WTC11 (cell line): ENCODE data around the gene CUL1. TPM values are rescaled to one million over a fixed set of nuclear protein-coding genes. Genes with fewer than 3 reads are reported as not detected.

Source experiments
- ATAC-seq: fragments of 200-7000 bp; cut with Tn5 transposase; 2 replicates; pipeline ENCODE4 v1.10.0; 2021; ENCODE audit warnings: mild to moderate bottlenecking, moderate library complexity
- CTCF ChIA-PET: fragments of 300-600 bp; sonication (Branson Sonifier 250); formaldehyde crosslinking; loops from one replicate; lab custom pipeline; 2021; ENCODE audit warnings: antibody characterized with exemption; lab: Charles Lee
- POLR2A ChIA-PET: fragments of 350-600 bp; sonication (Branson Sonifier 250); formaldehyde crosslinking; loops from one replicate; lab custom pipeline; 2021; ENCODE audit warnings: antibody characterized with exemption; lab: Charles Lee
- DNase-seq: peaks from one replicate; pipeline ENCODE4 v3.0.0; 2021; ENCODE audit warnings: low spot score
- H3K27ac Mint-ChIP-seq: 2 replicates; pipeline ENCODE4 v1.8.0; 2021; ENCODE audit warnings: mixed read lengths
- H3K27me3 Mint-ChIP-seq: 2 replicates; pipeline ENCODE4 v1.8.0; 2021; ENCODE audit warnings: low read depth, mild to moderate bottlenecking, moderate library complexity, mixed read lengths
- H3K36me3 Mint-ChIP-seq: 2 replicates; pipeline ENCODE4 v1.8.0; 2021; ENCODE audit warnings: mixed read lengths
- H3K4me1 Mint-ChIP-seq: 2 replicates; pipeline ENCODE4 v1.8.0; 2022; ENCODE audit warnings: mixed read lengths
- H3K4me3 Mint-ChIP-seq: 2 replicates; pipeline ENCODE4 v1.8.0; 2021; ENCODE audit warnings: mild to moderate bottlenecking, moderate library complexity, mixed read lengths
- H3K9me3 Mint-ChIP-seq: 2 replicates; pipeline ENCODE4 v1.8.0; 2021; ENCODE audit warnings: mixed read lengths
- ATF1 ChIP-seq: sonication (generic); formaldehyde crosslinking; IDR thresholded peaks from 2 replicates; pipeline ENCODE4 v1.8.1; 2023; ENCODE audit warnings: mild to moderate bottlenecking, moderate library complexity, missing genetic modification reagents
- CREB1 ChIP-seq: sonication (generic); formaldehyde crosslinking; IDR thresholded peaks from 2 replicates; pipeline ENCODE4 v1.8.0; 2023; ENCODE audit warnings: mild to moderate bottlenecking, missing genetic modification reagents
- EMX1 ChIP-seq: fragments of 250-450 bp; sonication (Bioruptor Pico); IDR thresholded peaks from 2 replicates; pipeline ENCODE4 v1.8.0; 2021; ENCODE audit warnings: mild to moderate bottlenecking
- NFE2L1 ChIP-seq: sonication (generic); formaldehyde crosslinking; IDR thresholded peaks from 2 replicates; pipeline ENCODE4 v1.8.1; 2023; ENCODE audit warnings: missing genetic modification reagents
- NFYB ChIP-seq: sonication (generic); formaldehyde crosslinking; conservative IDR thresholded peaks from 2 replicates; pipeline ENCODE4 v1.8.0; 2022; ENCODE audit warnings: low read depth, missing genetic modification reagents
- RORB ChIP-seq: fragments of 250-450 bp; sonication (Bioruptor Pico); IDR thresholded peaks from 2 replicates; pipeline ENCODE4 v1.9.0; 2021; ENCODE audit warnings: mild to moderate bottlenecking
- SMAD4 ChIP-seq: sonication (generic); formaldehyde crosslinking; IDR thresholded peaks from 2 replicates; pipeline ENCODE4 v1.8.0; 2022; ENCODE audit warnings: mild to moderate bottlenecking, missing genetic modification reagents
- TCF7 ChIP-seq: sonication (generic); formaldehyde crosslinking; IDR thresholded peaks from 2 replicates; pipeline ENCODE4 v1.8.0; 2022; ENCODE audit warnings: mild to moderate bottlenecking, low read depth, missing genetic modification reagents, moderate library complexity
- TEAD1 ChIP-seq: sonication (generic); formaldehyde crosslinking; IDR thresholded peaks from 2 replicates; pipeline ENCODE4 v1.8.0; 2022; ENCODE audit warnings: mild to moderate bottlenecking, missing genetic modification reagents
- ZBTB21 ChIP-seq: sonication (generic); formaldehyde crosslinking; IDR thresholded peaks from 2 replicates; pipeline ENCODE4 v1.8.1; 2023; ENCODE audit warnings: mild to moderate bottlenecking, missing genetic modification reagents, borderline replicate concordance
- ZNF317 ChIP-seq: sonication (generic); formaldehyde crosslinking; IDR thresholded peaks from 2 replicates; pipeline ENCODE4 v1.8.1; 2023; ENCODE audit warnings: low read depth, mild to moderate bottlenecking, moderate library complexity, missing genetic modification reagents, borderline replicate concordance
- ZNF423 ChIP-seq: fragments of 250-450 bp; sonication (Bioruptor Pico); IDR thresholded peaks from 2 replicates; pipeline ENCODE4 v2.1.2; 2022; ENCODE audit warnings: mild to moderate bottlenecking, moderate library complexity
- total RNA-seq: library from RNA; stranded (reverse); gene quantifications from 3 replicates; pipeline ENCODE4 v1.2.3, GENCODE V29; 2021
- TF ChIP-seq, protein P1 (sequence below): sonication (generic); formaldehyde crosslinking; conservative IDR thresholded peaks from 2 replicates; pipeline ENCODE4 v1.8.1; 2023; ENCODE audit warnings: mild to moderate bottlenecking, low read depth, missing genetic modification reagents, moderate library complexity
- TF ChIP-seq, protein P2 (sequence below): sonication (generic); formaldehyde crosslinking; IDR thresholded peaks from 2 replicates; pipeline ENCODE4 v1.8.1; 2023; ENCODE audit warnings: mild to moderate bottlenecking, missing genetic modification reagents, borderline replicate concordance
- TF ChIP-seq, protein P3 (sequence below): sonication (generic); formaldehyde crosslinking; IDR thresholded peaks from 2 replicates; pipeline ENCODE4 v1.8.1; 2022; ENCODE audit warnings: mild to moderate bottlenecking, missing genetic modification reagents, moderate library complexity, borderline replicate concordance
- TF ChIP-seq, protein P4 (sequence below): sonication (generic); formaldehyde crosslinking; conservative IDR thresholded peaks from 2 replicates; pipeline ENCODE4 v1.8.1; 2022; ENCODE audit warnings: mild to moderate bottlenecking, missing genetic modification reagents
- TF ChIP-seq, protein P5 (sequence below): sonication (generic); formaldehyde crosslinking; IDR thresholded peaks from 2 replicates; pipeline ENCODE4 v1.8.0; 2022; ENCODE audit warnings: mild to moderate bottlenecking, missing genetic modification reagents
- TF ChIP-seq, protein P6 (sequence below): fragments of 250-450 bp; sonication (Bioruptor Pico); IDR thresholded peaks from 2 replicates; pipeline ENCODE4 v2.1.2; 2022; ENCODE audit warnings: mild to moderate bottlenecking, moderate library complexity
- TF ChIP-seq, protein P7 (sequence below): fragments of 200-600 bp; IDR thresholded peaks from 2 replicates; pipeline ENCODE4 v1.8.0; 2022; ENCODE audit warnings: antibody characterized with exemption

CUL1 gene
- total RNA-seq, 1 experiment from 2014 or later = 50.5 TPM

DNA sequence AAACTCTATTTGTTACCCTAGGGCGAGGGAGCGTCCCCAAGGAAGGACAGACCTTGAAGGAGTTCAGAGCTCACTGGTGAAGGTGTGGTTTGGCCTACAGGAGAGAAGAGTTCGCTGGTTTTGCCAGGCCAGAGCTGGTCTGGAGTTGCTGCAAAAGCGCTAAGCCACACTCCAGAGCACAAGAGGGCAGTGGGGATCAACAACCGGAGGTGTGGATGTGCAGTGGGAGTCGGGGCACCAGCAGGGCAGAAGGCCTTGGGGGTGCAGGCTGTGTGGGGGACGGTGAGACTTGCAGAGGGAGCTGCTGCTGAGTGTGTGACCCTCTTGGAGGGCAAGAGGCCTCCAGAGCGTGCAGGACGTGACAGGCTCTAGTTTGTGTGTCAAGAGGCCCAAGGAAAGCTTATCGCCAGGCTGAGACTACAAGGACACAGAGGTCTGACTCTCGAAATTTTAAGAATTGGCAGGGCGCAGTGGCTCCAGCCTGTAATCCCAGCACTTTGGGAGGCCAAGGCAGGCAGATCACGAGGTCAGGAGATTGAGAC is 14.3 kb upstream of the CUL1 start:
- DNase-seq (peak; percentile 22), ATAC-seq (peak; percentile 80)
- CTCF ChIA-PET = interaction anchor here (1.2 kb wide), 1 partner anchor 12 kb away, joined by 3 read pairs; no protein-coding TSS in a partner anchor
- H3K4me3 Mint-ChIP-seq = no peak overlapping the region
- H3K36me3 Mint-ChIP-seq = peaks cover 3% of the 10 kb centered on the region; the same call in 1 of the 2 replicates
- H3K4me1 Mint-ChIP-seq = peaks cover 5% of the 10 kb centered on the region; the same call in 1 of the 2 replicates
- peak overlapping the region; percentile 34 for H3K27ac Mint-ChIP-seq
- TF ChIP-seq, protein P1, sequence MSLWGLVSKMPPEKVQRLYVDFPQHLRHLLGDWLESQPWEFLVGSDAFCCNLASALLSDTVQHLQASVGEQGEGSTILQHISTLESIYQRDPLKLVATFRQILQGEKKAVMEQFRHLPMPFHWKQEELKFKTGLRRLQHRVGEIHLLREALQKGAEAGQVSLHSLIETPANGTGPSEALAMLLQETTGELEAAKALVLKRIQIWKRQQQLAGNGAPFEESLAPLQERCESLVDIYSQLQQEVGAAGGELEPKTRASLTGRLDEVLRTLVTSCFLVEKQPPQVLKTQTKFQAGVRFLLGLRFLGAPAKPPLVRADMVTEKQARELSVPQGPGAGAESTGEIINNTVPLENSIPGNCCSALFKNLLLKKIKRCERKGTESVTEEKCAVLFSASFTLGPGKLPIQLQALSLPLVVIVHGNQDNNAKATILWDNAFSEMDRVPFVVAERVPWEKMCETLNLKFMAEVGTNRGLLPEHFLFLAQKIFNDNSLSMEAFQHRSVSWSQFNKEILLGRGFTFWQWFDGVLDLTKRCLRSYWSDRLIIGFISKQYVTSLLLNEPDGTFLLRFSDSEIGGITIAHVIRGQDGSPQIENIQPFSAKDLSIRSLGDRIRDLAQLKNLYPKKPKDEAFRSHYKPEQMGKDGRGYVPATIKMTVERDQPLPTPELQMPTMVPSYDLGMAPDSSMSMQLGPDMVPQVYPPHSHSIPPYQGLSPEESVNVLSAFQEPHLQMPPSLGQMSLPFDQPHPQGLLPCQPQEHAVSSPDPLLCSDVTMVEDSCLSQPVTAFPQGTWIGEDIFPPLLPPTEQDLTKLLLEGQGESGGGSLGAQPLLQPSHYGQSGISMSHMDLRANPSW (CRISPR knock-in tag) = no peak
- TF ChIP-seq RORB (CRISPR knock-in tag) = no peak
- TF ChIP-seq NFYB (CRISPR knock-in tag) = no peak
- TF ChIP-seq CREB1 (CRISPR knock-in tag) = no peak
- no peak for TF ChIP-seq TEAD1 (CRISPR knock-in tag)
- TF ChIP-seq EMX1 = no peak
- no peak for TF ChIP-seq ZBTB21 (CRISPR knock-in tag)
- TF ChIP-seq, protein P2, sequence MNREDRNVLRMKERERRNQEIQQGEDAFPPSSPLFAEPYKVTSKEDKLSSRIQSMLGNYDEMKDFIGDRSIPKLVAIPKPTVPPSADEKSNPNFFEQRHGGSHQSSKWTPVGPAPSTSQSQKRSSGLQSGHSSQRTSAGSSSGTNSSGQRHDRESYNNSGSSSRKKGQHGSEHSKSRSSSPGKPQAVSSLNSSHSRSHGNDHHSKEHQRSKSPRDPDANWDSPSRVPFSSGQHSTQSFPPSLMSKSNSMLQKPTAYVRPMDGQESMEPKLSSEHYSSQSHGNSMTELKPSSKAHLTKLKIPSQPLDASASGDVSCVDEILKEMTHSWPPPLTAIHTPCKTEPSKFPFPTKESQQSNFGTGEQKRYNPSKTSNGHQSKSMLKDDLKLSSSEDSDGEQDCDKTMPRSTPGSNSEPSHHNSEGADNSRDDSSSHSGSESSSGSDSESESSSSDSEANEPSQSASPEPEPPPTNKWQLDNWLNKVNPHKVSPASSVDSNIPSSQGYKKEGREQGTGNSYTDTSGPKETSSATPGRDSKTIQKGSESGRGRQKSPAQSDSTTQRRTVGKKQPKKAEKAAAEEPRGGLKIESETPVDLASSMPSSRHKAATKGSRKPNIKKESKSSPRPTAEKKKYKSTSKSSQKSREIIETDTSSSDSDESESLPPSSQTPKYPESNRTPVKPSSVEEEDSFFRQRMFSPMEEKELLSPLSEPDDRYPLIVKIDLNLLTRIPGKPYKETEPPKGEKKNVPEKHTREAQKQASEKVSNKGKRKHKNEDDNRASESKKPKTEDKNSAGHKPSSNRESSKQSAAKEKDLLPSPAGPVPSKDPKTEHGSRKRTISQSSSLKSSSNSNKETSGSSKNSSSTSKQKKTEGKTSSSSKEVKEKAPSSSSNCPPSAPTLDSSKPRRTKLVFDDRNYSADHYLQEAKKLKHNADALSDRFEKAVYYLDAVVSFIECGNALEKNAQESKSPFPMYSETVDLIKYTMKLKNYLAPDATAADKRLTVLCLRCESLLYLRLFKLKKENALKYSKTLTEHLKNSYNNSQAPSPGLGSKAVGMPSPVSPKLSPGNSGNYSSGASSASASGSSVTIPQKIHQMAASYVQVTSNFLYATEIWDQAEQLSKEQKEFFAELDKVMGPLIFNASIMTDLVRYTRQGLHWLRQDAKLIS (CRISPR knock-in tag) = no peak
- no peak for TF ChIP-seq NFE2L1 (CRISPR knock-in tag)
- TF ChIP-seq, protein P3, sequence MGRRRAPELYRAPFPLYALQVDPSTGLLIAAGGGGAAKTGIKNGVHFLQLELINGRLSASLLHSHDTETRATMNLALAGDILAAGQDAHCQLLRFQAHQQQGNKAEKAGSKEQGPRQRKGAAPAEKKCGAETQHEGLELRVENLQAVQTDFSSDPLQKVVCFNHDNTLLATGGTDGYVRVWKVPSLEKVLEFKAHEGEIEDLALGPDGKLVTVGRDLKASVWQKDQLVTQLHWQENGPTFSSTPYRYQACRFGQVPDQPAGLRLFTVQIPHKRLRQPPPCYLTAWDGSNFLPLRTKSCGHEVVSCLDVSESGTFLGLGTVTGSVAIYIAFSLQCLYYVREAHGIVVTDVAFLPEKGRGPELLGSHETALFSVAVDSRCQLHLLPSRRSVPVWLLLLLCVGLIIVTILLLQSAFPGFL (CRISPR knock-in tag) = no peak
- TF ChIP-seq SMAD4 (CRISPR knock-in tag) = no peak
- TF ChIP-seq, protein P4, sequence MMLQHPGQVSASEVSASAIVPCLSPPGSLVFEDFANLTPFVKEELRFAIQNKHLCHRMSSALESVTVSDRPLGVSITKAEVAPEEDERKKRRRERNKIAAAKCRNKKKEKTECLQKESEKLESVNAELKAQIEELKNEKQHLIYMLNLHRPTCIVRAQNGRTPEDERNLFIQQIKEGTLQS = no peak
- no peak for TF ChIP-seq ZNF317 (CRISPR knock-in tag)
- TF ChIP-seq, protein P5, sequence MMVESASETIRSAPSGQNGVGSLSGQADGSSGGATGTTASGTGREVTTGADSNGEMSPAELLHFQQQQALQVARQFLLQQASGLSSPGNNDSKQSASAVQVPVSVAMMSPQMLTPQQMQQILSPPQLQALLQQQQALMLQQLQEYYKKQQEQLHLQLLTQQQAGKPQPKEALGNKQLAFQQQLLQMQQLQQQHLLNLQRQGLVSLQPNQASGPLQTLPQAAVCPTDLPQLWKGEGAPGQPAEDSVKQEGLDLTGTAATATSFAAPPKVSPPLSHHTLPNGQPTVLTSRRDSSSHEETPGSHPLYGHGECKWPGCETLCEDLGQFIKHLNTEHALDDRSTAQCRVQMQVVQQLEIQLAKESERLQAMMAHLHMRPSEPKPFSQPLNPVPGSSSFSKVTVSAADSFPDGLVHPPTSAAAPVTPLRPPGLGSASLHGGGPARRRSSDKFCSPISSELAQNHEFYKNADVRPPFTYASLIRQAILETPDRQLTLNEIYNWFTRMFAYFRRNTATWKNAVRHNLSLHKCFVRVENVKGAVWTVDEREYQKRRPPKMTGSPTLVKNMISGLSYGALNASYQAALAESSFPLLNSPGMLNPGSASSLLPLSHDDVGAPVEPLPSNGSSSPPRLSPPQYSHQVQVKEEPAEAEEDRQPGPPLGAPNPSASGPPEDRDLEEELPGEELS (CRISPR knock-in tag) = no peak
- TF ChIP-seq, protein P6, sequence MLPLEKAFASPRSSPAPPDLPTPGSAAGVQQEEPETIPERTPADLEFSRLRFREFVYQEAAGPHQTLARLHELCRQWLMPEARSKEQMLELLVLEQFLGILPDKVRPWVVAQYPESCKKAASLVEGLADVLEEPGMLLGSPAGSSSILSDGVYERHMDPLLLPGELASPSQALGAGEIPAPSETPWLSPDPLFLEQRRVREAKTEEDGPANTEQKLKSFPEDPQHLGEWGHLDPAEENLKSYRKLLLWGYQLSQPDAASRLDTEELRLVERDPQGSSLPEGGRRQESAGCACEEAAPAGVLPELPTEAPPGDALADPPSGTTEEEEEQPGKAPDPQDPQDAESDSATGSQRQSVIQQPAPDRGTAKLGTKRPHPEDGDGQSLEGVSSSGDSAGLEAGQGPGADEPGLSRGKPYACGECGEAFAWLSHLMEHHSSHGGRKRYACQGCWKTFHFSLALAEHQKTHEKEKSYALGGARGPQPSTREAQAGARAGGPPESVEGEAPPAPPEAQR (CRISPR knock-in tag) = no peak
- TF ChIP-seq TCF7 (CRISPR knock-in tag) = no peak
- TF ChIP-seq, protein P7, sequence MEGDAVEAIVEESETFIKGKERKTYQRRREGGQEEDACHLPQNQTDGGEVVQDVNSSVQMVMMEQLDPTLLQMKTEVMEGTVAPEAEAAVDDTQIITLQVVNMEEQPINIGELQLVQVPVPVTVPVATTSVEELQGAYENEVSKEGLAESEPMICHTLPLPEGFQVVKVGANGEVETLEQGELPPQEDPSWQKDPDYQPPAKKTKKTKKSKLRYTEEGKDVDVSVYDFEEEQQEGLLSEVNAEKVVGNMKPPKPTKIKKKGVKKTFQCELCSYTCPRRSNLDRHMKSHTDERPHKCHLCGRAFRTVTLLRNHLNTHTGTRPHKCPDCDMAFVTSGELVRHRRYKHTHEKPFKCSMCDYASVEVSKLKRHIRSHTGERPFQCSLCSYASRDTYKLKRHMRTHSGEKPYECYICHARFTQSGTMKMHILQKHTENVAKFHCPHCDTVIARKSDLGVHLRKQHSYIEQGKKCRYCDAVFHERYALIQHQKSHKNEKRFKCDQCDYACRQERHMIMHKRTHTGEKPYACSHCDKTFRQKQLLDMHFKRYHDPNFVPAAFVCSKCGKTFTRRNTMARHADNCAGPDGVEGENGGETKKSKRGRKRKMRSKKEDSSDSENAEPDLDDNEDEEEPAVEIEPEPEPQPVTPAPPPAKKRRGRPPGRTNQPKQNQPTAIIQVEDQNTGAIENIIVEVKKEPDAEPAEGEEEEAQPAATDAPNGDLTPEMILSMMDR = no peak
- TF ChIP-seq ZNF423 (CRISPR knock-in tag) = no peak
- TF ChIP-seq ATF1 (CRISPR knock-in tag) = no peak
- POLR2A ChIA-PET = no interaction called here
- no peaks in the 10 kb centered on the region for H3K27me3 Mint-ChIP-seq
- H3K9me3 Mint-ChIP-seq = peaks cover 23% of the 10 kb centered on the region
